Measurements from ENCODE around the gene FLRT1. TPM values are rescaled to one million over a fixed set of nuclear protein-coding genes. Genes with fewer than 3 reads are reported as not detected.

FLRT1 gene
- total RNA-seq, 4 donors from 2014 or later, result not detected

GRCh38 chr11:64029773-64030172 is 6.0 kb upstream of the FLRT1 start:
- no peak overlapping the region for H3K4me3 ChIP-seq
- peaks cover 7 to 12% of the 10 kb centered on the region in 2 donors for H3K4me1 ChIP-seq
- no peaks in the 10 kb centered on the region for H3K36me3 ChIP-seq
- no peak overlapping the region for H3K27ac ChIP-seq
- in situ Hi-C loops (cut with MboI; ENCODE audit: low sequenced_read_pairs in 4 of 4), result no loop called here
- TF ChIP-seq POLR2A (IDR thresholded peaks at IDR 0.05), result no peak
- TF ChIP-seq, protein P1, sequence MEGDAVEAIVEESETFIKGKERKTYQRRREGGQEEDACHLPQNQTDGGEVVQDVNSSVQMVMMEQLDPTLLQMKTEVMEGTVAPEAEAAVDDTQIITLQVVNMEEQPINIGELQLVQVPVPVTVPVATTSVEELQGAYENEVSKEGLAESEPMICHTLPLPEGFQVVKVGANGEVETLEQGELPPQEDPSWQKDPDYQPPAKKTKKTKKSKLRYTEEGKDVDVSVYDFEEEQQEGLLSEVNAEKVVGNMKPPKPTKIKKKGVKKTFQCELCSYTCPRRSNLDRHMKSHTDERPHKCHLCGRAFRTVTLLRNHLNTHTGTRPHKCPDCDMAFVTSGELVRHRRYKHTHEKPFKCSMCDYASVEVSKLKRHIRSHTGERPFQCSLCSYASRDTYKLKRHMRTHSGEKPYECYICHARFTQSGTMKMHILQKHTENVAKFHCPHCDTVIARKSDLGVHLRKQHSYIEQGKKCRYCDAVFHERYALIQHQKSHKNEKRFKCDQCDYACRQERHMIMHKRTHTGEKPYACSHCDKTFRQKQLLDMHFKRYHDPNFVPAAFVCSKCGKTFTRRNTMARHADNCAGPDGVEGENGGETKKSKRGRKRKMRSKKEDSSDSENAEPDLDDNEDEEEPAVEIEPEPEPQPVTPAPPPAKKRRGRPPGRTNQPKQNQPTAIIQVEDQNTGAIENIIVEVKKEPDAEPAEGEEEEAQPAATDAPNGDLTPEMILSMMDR (IDR thresholded peaks at IDR 0.05 in 4 of 5, conservative IDR thresholded peaks at IDR 0.05 in 1 of 5), result no peak
- no peaks in the 10 kb centered on the region for H3K27me3 ChIP-seq
- DNase-seq (no peak), ATAC-seq (no peak)
- intact Hi-C loops (cut with DNase I; ENCODE audit: low total_unique reads), result no loop called here
- H3K9me3 ChIP-seq, result no peaks in the 10 kb centered on the region

DNA sequence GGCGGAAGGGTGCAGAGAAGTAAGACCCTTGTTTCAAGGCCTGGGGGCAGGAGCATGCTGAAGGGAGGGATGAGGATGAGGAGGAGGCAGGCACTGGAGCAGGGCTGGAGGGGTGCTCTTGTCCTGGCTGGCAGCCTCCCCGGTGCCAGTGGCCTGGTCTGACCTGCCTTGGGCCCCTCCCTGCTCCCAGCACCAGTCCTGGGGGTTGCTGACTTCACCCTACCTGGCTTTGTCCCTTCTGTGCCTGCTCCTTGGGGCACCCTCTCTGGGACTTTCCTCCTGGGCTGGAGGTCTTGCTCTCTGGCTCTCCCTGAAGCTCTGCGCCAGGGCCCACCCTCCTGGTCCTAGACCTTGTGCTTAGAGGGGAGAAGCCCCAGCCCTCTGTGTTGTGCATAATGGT is 4.7 kb upstream of the FLRT1 start:
- intact Hi-C loops (cut with DNase I; ENCODE audit: low total_unique reads), result no loop called here
- TF ChIP-seq, protein P1 (IDR thresholded peaks at IDR 0.05 in 4 of 5, conservative IDR thresholded peaks at IDR 0.05 in 1 of 5), result no peak
- no peak for TF ChIP-seq POLR2A (IDR thresholded peaks at IDR 0.05)
- peaks cover 0 to 3% (median 0%) of the 10 kb centered on the region in 3 donors for H3K27me3 ChIP-seq
- no peak for ATAC-seq
- peaks cover 11 to 14% of the 10 kb centered on the region in 2 donors for H3K4me1 ChIP-seq
- H3K9me3 ChIP-seq, result no peaks in the 10 kb centered on the region
- H3K36me3 ChIP-seq, result no peaks in the 10 kb centered on the region
- no peak for DNase-seq
- in situ Hi-C loops (cut with MboI; ENCODE audit: low sequenced_read_pairs in 4 of 4), result no loop called here
- no peak overlapping the region for H3K4me3 ChIP-seq
- no peak overlapping the region for H3K27ac ChIP-seq

DNA sequence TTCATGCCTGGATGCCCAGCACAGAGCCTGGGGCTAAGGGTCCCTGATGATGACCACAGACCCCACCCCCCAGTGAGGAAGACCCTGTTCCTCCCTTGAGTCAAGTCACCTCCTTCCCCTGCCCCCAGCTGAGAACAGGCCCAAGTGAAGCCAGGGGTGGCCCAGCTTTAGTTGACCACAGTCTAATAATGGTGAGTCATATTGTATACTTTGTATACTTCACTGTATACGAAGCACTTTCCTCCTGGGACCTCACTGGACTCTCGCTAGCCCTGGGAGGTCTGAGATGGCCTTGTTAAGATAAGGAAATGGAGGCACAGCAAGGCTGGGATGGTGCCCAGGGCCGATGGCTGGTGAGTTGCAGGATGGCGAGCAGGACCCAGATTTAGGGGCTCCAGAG is 3.7 kb upstream of the FLRT1 start:
- Histone ChIP-seq H3K9me3 (no peaks in the 10 kb centered on the region), H3K4me3 (no peak overlapping the region), H3K36me3 (no peaks in the 10 kb centered on the region), H3K27ac (no peak overlapping the region), H3K27me3 (peaks cover 0 to 3% (median 0%) of the 10 kb centered on the region in 3 donors), H3K4me1 (peaks cover 17 to 19% of the 10 kb centered on the region in 2 donors)
- no peak for TF ChIP-seq POLR2A (IDR thresholded peaks at IDR 0.05)
- TF ChIP-seq, protein P1 (IDR thresholded peaks at IDR 0.05 in 4 of 5, conservative IDR thresholded peaks at IDR 0.05 in 1 of 5), result no peak
- ATAC-seq (no peak), DNase-seq (no peak)
- in situ Hi-C loops (cut with MboI; ENCODE audit: low sequenced_read_pairs in 4 of 4), result no loop called here
- intact Hi-C loops (cut with DNase I; ENCODE audit: low total_unique reads), result no loop called here

DNA sequence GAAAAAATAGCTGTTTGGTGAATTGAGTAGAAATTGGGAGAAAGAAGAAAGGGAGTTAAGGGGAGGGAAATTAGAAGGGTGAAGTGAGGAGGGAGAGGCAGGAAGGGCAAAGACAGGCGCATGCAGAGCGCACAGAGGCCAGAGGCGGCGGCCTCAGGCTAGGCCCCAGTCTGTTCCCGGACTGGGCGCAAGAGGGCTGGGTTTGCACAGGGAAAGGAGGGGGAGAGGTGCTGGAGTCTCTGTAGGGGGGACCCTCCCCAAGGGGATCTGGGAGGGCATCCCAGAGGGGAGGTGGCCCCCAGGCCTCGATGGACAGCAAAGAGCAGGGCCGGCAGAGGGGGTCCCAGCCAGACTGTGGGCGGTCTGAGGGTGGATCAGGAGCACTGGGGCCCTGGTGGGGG is 1.3 kb upstream of the FLRT1 start:
- DNase-seq (no peak), ATAC-seq (no peak)
- H3K4me1 ChIP-seq, result peaks cover 18 to 27% of the 10 kb centered on the region in 2 donors
- H3K4me3 ChIP-seq, result no peak overlapping the region
- in situ Hi-C loops (cut with MboI; ENCODE audit: low sequenced_read_pairs in 4 of 4), result no loop called here
- intact Hi-C loops (cut with DNase I; ENCODE audit: low total_unique reads), result no loop called here
- no peaks in the 10 kb centered on the region for H3K36me3 ChIP-seq
- no peaks in the 10 kb centered on the region for H3K9me3 ChIP-seq
- no peak overlapping the region for H3K27ac ChIP-seq
- TF ChIP-seq, protein P1 (IDR thresholded peaks at IDR 0.05 in 4 of 5, conservative IDR thresholded peaks at IDR 0.05 in 1 of 5), result no peak
- no peak for TF ChIP-seq POLR2A (IDR thresholded peaks at IDR 0.05)
- peaks cover 0 to 3% (median 0%) of the 10 kb centered on the region in 3 donors for H3K27me3 ChIP-seq

- peaks cover 0 to 3% (median 0%) of the 10 kb centered on the region in 3 donors for H3K27me3 ChIP-seq
- DNase-seq (no peak), ATAC-seq (no peak)
- H3K9me3 ChIP-seq, result no peaks in the 10 kb centered on the region
- peaks cover 18 to 27% of the 10 kb centered on the region in 2 donors for H3K4me1 ChIP-seq
- intact Hi-C loops (cut with DNase I; ENCODE audit: low total_unique reads), result no loop called here
- in situ Hi-C loops (cut with MboI; ENCODE audit: low sequenced_read_pairs in 4 of 4), result no loop called here
- no peak overlapping the region for H3K4me3 ChIP-seq
- H3K36me3 ChIP-seq, result no peaks in the 10 kb centered on the region
- no peak overlapping the region for H3K27ac ChIP-seq
- TF ChIP-seq POLR2A (IDR thresholded peaks at IDR 0.05), result no peak
- TF ChIP-seq, protein P1 (IDR thresholded peaks at IDR 0.05 in 4 of 5, conservative IDR thresholded peaks at IDR 0.05 in 1 of 5), result no peak
These were observed 628 bp upstream of the FLRT1 start for GRCh38 chr11:64035081-64035524.

Measured in gastrocnemius medialis (tissue), 4 donors.